A172 (cell line): Measurements from ENCODE around the gene TDRD5. TPM values are rescaled to one million over a fixed set of nuclear protein-coding genes. Genes with fewer than 3 reads are reported as not detected.

ENCODE experiments used
- total RNA-seq: library from RNA; depleted of rRNA; stranded (reverse); fragments of >200 nt; shearing (Covaris generic); gene quantifications from 2 replicates; pipeline ENCODE4 v1.2.3, GENCODE V29; 2014; rRNA removed

The TDRD5 gene
- total RNA-seq, 1 experiment from 2014 or later: not detected

Other genes starting within 250 kb of the TDRD5 start
- 0.65 TPM in 1 of 2 replicates, not detected in the other for gene AXDND1, start 225.9 kb upstream of the TDRD5 start, total RNA-seq
- gene NPHS2, start 15.9 kb upstream of the TDRD5 start, total RNA-seq: not detected in 2 replicates
- 0.10 and 0.24 TPM in 2 replicates for gene FAM163A, start 151.5 kb downstream of the TDRD5 start, total RNA-seq